ENCODE results near the gene VAV1. TPM values are rescaled to one million over a fixed set of nuclear protein-coding genes. Genes with fewer than 3 reads are reported as not detected.
"Not testable (repeated sequence)": the region's sequence is repeated elsewhere in the genome, so short reads cannot be mapped to it uniquely, and the experiment has no call there.

The VAV1 gene
- total RNA-seq, 1 donor from 2014 or later: 2.6 TPM

DNA sequence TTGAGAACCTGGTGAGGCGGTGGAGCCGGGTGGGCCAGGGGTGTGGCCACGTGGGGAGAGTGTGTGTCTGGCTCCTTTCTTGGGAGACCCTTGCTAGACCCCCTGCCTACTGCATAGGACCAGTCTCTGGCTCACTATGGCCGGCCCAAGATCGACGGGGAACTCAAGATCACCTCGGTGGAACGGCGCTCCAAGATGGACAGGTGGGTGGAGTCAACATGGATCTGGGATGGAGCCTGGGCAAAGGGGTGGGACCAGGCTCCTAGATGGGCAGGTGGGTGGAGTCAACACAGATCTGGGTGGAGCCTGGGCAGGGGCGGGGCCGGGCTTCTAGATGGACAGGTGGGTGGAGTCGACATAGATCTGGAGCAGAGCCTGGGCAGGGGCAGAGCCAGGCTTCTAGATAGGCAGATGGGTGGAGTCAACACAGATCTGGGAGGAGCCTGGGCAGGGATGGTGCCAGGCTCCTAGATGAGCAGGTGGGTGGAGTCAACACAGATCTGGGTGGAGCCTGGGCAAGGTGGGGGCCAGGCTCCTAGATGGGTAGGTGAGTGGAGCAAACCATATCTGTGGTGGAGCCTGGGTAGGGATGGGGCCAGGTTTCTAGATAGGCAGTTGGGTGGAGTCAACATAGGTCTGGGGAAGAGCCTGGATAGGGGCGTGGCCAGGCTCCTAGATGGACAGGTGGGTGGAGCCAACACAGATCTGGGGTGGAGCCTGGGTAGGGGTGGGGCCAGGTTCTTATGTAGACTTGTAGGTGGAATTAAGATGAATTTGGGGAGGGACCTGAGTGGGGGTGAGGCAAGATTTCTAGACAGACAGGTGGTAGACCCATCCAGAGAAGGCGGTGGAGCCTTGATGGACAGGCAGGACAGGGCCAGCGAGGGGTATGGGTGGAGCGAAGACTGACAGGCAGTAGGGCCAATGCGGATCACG, 56.5 kb downstream of the VAV1 start:
- DNase-seq (no peak), ATAC-seq (no peak)
- intact Hi-C loops (cut with micrococcal nuclease): no loop called here

DNA sequence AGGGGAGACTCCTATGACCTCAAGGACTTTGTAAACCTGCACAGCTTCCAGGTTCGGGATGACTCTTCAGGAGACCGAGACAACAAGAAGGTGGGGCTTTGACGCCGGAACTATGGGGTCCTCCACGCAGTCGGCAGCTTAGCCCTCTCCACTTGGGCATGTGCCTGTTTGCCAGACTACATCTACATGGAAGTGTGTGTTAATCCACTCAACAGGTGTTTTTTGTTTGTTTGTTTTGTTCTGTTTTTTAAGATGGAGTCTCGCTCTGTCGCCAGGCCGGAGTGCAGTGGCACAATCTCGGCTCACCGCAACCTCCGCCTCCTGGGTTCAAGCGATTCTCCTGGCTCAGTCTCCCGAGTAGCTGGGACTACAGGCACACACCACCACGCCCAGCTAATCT, 57.3 kb downstream of the VAV1 start:
- DNase-seq; intact Hi-C loops (cut with micrococcal nuclease); ATAC-seq: not testable (repeated sequence)

DNA sequence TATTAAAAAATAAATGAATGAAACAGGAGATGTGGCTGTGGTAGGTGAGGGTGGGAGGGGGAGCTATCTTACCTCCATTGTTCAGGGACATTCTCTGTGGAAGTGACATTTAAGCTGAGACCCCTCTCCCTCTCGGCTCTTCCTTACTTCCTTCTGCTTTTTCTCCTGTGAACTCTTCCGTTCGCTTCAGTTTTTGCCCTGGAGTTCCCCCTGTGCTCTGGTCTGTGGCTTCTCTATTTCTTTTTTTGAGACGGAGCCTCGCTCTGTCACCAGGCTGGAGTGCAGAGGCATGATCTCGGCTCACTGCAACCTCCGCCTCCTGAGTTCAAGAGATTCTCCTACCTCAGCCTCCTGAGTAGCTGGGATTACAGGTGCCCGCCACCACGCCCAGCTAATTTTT, 58.6 kb downstream of the VAV1 start:
- ATAC-seq; intact Hi-C loops (cut with micrococcal nuclease); DNase-seq: not testable (repeated sequence)

DNA sequence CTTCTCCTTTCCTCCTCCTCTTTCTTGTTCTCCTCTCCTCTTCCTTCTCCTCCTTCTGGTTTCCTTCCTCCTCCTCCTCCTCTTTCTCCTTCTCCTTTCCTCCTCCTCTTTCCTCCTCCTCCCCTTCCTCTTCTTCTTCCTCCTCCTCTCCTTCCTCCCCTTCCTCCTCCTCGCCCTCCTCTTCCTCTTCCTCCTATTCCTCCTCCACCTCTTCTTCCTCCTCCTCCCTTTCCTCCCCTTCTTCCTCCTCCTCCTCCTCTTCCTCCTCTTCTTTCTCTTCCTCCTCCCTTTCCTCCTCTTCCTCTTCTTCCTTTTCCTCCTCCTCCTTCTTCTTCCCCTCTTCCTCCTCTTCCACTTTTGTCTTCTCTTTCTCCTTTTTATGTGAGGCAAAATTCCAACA, 59.9 kb downstream of the VAV1 start:
- no peak for ATAC-seq
- intact Hi-C loops (cut with micrococcal nuclease): no loop called here
- DNase-seq: no peak

DNA sequence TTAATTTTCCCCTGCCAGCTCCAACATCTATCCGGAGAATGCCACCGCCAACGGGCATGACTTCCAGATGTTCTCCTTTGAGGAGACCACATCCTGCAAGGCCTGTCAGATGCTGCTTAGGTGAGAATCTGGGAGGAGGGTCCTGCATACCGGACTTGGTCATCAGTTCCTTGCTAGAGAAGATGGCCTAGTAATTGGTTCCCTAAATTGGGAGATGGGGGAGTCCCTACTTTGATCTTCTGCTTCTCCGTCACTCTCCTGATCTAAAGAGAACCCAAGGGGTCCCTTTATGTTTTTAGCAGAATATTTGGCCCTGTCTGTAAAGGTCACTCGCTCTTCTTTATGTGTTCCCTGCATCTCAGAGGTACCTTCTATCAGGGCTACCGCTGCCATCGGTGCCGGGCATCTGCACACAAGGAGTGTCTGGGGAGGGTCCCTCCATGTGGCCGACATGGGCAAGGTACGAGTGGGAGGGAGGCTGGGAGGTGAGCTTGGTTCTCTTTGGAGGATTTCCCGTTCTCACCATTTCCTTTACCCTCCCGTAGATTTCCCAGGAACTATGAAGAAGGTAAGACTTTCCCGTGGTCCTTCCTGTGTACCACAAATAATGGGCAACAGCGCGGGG, 60.8 kb downstream of the VAV1 start:
- intact Hi-C loops (cut with micrococcal nuclease): no loop called here
- no peak for DNase-seq
- no peak for ATAC-seq

- intact Hi-C loops (cut with micrococcal nuclease): no loop called here
- ATAC-seq: no peak
- no peak for DNase-seq
These were observed 61.9 kb downstream of the VAV1 start for GRCh38 chr19:6834433-6834832.

DNA sequence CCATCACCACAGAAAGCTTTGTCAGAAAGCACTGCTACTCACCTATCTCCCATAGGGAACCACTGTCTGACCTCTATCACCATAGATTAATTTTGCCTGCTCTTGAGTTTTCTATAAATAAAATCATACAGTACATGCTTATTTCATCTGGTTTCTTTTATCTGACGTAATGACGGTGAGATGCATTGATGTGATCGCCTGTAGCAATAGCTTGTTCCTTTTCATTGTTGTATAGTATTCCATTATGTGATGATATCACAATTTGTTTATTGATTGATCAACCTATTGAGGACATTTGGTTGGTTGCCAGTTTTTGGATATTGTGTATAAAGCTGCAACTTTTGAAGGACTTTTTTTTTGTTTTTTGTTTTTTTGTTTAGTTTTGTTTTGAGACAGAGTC, 63.0 kb downstream of the VAV1 start:
- no peak for ATAC-seq
- no peak for DNase-seq
- intact Hi-C loops (cut with micrococcal nuclease): no loop called here

GRCh38 chr19:6837525-6837924, 65.0 kb downstream of the VAV1 start:
- intact Hi-C loops (cut with micrococcal nuclease): no loop called here
- no peak for ATAC-seq
- DNase-seq: no peak

DNA sequence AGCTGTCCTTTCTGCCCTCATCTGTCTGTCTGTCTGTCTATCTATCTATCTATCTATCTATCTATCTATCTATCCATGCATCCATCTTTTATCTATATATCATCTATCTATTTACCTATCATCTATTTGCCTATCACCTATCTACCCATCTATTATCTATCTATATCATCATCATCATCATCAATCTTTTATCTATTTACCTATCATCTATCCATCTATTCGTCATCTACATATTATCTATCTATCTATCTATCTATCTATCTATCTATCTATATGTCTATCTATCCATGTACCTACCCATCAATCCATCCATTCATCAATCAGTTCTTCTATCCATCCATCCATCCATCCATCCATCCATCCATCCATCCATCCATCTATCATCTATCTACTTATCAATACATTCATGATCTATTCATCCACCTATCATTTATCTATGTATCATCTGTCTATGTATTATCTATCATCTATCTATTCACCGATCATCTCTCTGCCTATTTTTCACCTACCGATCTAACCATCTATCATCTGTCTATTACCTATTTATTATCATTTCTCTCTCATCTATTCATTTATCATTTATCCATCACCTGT, 65.7 kb downstream of the VAV1 start:
- intact Hi-C loops (cut with micrococcal nuclease): no loop called here
- no peak for ATAC-seq
- DNase-seq: no peak

- DNase-seq: no peak
- no peak for ATAC-seq
- intact Hi-C loops (cut with micrococcal nuclease): no loop called here
These were observed 70.5 kb downstream of the VAV1 start for GRCh38 chr19:6842871-6843607.

GRCh38 chr19:6847828-6848200, 75.3 kb downstream of the VAV1 start:
- DNase-seq (no peak), ATAC-seq (no peak)
- intact Hi-C loops (cut with micrococcal nuclease): no loop called here

GRCh38 chr19:6848986-6849385, 76.5 kb downstream of the VAV1 start:
- intact Hi-C loops (cut with micrococcal nuclease): no loop called here
- ATAC-seq: no peak
- no peak for DNase-seq

- no peak for ATAC-seq
- DNase-seq: no peak
- intact Hi-C loops (cut with micrococcal nuclease): no loop called here
These were observed 77.4 kb downstream of the VAV1 start for GRCh38 chr19:6849876-6850275.

- intact Hi-C loops (cut with micrococcal nuclease): no loop called here
- ATAC-seq: no peak
- no peak for DNase-seq
These were observed 78.9 kb downstream of the VAV1 start for GRCh38 chr19:6851359-6851758.

- intact Hi-C loops (cut with micrococcal nuclease): no loop called here
These were observed 79.5 kb downstream of the VAV1 start for GRCh38 chr19:6852001-6852400.

GRCh38 chr19:6853868-6854267, 81.4 kb downstream of the VAV1 start:
- DNase-seq (no peak), ATAC-seq (no peak)
- intact Hi-C loops (cut with micrococcal nuclease): no loop called here

More at GRCh38 chr19:6852001-6852400, 79.5 kb downstream of the VAV1 start:
- DNase-seq (no peak), ATAC-seq (no peak)

DNA sequence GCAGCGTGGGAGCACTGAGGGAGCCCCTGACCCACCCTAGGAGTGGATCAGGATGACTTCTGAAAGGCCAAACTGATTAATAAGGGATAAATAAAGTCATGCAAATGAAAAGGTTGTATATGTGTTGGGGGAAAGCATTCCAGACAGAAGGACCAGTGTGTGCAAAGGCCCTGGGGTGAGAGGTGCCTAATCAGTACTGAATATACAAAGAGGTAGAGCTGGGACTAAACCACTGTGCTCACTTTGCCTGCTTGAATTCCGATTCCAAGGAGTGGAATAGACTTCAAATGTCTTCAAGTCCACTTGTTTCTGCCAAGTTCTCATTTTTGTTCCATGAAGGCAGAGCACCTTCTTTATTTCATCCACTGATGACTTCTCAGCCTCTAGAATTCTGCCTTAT, 82.2 kb downstream of the VAV1 start:
- DNase-seq (no peak), ATAC-seq (no peak)
- intact Hi-C loops (cut with micrococcal nuclease): no loop called here

DNA sequence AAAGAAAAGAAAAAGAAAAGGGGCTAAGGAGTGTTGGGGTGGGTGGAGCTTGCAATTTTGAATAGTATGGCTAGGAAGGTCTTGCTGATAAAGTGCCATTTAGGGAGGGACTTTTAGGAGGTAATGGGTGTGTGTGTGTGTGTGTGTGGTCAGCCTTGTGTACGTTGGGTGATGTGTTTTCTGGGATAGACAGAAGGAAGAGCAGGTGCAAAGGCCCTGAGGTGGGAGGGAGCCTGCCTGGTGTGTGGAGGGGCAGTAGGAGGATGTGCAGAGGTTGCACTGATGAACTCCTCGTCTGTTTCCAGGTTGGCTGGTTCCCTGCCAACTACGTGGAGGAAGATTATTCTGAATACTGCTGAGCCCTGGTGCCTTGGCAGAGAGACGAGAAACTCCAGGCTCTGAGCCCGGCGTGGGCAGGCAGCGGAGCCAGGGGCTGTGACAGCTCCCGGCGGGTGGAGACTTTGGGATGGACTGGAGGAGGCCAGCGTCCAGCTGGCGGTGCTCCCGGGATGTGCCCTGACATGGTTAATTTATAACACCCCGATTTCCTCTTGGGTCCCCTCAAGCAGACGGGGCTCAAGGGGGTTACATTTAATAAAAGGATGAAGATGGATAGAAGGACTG, 84.4 kb downstream of the VAV1 start:
- no peak for DNase-seq
- ATAC-seq: no peak
- intact Hi-C loops (cut with micrococcal nuclease): no loop called here

- ATAC-seq (no peak), DNase-seq (no peak)
- intact Hi-C loops (cut with micrococcal nuclease): no loop called here
These were observed 89.3 kb downstream of the VAV1 start for GRCh38 chr19:6861683-6862286.
